Femur (tissue), 1 donor: ENCODE measurements around the gene NAXD.
"Not testable (repeated sequence)": the region's sequence is repeated elsewhere in the genome, so short reads cannot be mapped to it uniquely, and the experiment has no call there.

Source experiments
- DNase-seq: peaks from one replicate; pipeline ENCODE4 v3.0.0-alpha.2; 2017

NAXD gene

GRCh38 chr13:110669036-110669435, 53.7 kb downstream of the NAXD start:
- no peak for DNase-seq

- DNase-seq, result not testable (repeated sequence)
Observed at GRCh38 chr13:110669814-110670213, 54.5 kb downstream of the NAXD start.

- DNase-seq, result no peak
Observed at GRCh38 chr13:110676595-110677587, 61.5 kb downstream of the NAXD start.

GRCh38 chr13:110677731-110678545, 62.6 kb downstream of the NAXD start:
- no peak for DNase-seq

- DNase-seq, result no peak
Observed at GRCh38 chr13:110680852-110681251, 65.5 kb downstream of the NAXD start.

GRCh38 chr13:110681868-110682550, 66.7 kb downstream of the NAXD start:
- no peak for DNase-seq

GRCh38 chr13:110682746-110683145, 67.4 kb downstream of the NAXD start:
- DNase-seq, result no peak

- DNase-seq, result no peak
Observed at GRCh38 chr13:110683203-110683883, 68.0 kb downstream of the NAXD start.

GRCh38 chr13:110683921-110684320, 68.6 kb downstream of the NAXD start:
- DNase-seq, result no peak

GRCh38 chr13:110684388-110685056, 69.2 kb downstream of the NAXD start:
- DNase-seq, result no peak

GRCh38 chr13:110685305-110686020, 70.1 kb downstream of the NAXD start:
- no peak for DNase-seq

GRCh38 chr13:110687736-110688135, 72.4 kb downstream of the NAXD start:
- no peak for DNase-seq

GRCh38 chr13:110689041-110689440, 73.7 kb downstream of the NAXD start:
- DNase-seq, result no peak
